GM18520 (cell line): Measurements from ENCODE around the gene MALL.
"Not testable (repeated sequence)": the region's sequence is repeated elsewhere in the genome, so short reads cannot be mapped to it uniquely, and the experiment has no call there.

Experiments
- ATAC-seq: cut with Tn5 transposase; IDR thresholded peaks from one replicate; pipeline ENCODE4 v1.9.1; 2021; ENCODE audit not compliant: unreplicated experiment

MALL gene

GRCh38 chr2:110099471-110100225 lies 16.0 kb downstream of the MALL start:
- ATAC-seq, result no peak

GRCh38 chr2:110099038-110099425 lies 16.6 kb downstream of the MALL start:
- ATAC-seq, result no peak

GRCh38 chr2:110097506-110098220 lies 18.0 kb downstream of the MALL start:
- ATAC-seq, result no peak

- no peak for ATAC-seq
These were observed 19.5 kb downstream of the MALL start for GRCh38 chr2:110095994-110096633.

- not testable (repeated sequence) for ATAC-seq
These were observed 20.6 kb downstream of the MALL start for GRCh38 chr2:110094884-110095534.

- ATAC-seq, result not testable (repeated sequence)
These were observed 21.7 kb downstream of the MALL start for GRCh38 chr2:110093924-110094323.

GRCh38 chr2:110090164-110090563 lies 25.5 kb downstream of the MALL start:
- ATAC-seq, result not testable (repeated sequence)

GRCh38 chr2:110083757-110084156 lies 31.9 kb downstream of the MALL start:
- not testable (repeated sequence) for ATAC-seq

GRCh38 chr2:110083162-110083561 lies 32.5 kb downstream of the MALL start:
- not testable (repeated sequence) for ATAC-seq

- ATAC-seq, result not testable (repeated sequence)
These were observed 37.5 kb downstream of the MALL start for GRCh38 chr2:110078104-110078503.

GRCh38 chr2:110075896-110076295 lies 39.7 kb downstream of the MALL start:
- not testable (repeated sequence) for ATAC-seq

GRCh38 chr2:110069869-110070268 lies 45.8 kb downstream of the MALL start:
- not testable (repeated sequence) for ATAC-seq

GRCh38 chr2:110068153-110068552 lies 47.5 kb downstream of the MALL start:
- ATAC-seq, result not testable (repeated sequence)

- not testable (repeated sequence) for ATAC-seq
These were observed 53.3 kb downstream of the MALL start for GRCh38 chr2:110062332-110062731.

- ATAC-seq, result not testable (repeated sequence)
These were observed 55.1 kb downstream of the MALL start for GRCh38 chr2:110060550-110060949.

GRCh38 chr2:110059694-110060358 lies 55.8 kb downstream of the MALL start:
- not testable (repeated sequence) for ATAC-seq

- not testable (repeated sequence) for ATAC-seq
These were observed 56.5 kb downstream of the MALL start for GRCh38 chr2:110059009-110059693.

GRCh38 chr2:110058034-110058433 lies 57.6 kb downstream of the MALL start:
- not testable (repeated sequence) for ATAC-seq

GRCh38 chr2:110055819-110056408 lies 59.7 kb downstream of the MALL start:
- not testable (repeated sequence) for ATAC-seq
